NAMALWA (cell line): ENCODE results near the gene GCLM.
A peak's percentile ranks its signal among the peaks of the same experiment; 100 is the strongest.
"Not testable (repeated sequence)": the region's sequence is repeated elsewhere in the genome, so short reads cannot be mapped to it uniquely, and the experiment has no call there.

ENCODE experiments used
- DNase-seq: peaks from one replicate; pipeline ENCODE4 v3.0.0-alpha.2; 2015; ENCODE audit warnings: low spot score

The GCLM gene

DNA sequence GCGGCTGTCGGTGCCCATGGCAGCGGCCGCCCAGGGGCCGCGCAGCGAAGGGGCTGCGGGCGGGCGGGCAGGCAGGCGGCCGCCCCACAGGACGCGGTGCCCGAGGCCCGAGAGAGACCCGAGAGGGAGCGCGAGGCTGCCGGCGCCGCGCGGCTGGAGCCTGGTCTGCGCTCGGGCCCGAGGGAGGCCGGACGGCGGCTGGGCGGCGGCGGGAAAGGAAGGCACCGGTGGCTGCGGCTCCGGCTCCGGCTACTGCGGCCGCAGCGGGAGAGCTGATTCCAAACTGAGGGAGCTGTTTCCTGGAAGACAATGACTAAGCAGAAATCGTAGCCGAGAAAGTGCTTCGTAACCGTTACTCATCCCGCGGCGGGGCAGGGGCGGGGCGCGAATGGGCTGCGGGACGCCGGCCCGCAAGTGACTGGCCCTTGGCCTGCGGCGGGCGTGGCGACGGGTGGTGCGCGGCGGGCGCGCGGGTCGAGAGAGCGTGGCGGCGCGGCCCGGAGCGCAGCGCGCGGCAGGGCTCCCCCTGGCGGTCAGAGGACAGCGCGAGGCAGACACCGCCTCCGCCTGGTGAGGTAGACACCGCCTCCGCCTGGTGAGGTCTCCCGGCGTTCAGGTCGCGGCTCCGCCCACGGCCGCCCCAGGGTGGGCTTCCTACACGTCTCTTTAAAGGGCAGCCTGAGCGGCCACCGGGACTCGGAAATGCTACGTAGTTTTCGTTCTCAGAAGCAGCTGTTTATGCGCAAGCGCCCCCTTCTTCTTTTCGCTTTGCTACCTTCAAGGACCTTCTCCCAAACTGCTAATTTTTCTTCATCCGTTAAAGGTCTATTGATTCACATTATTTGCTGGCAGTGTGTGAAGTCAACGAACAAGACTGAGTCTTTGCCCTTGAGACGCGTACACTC, at the start of gene GCLM:
TSS of gene GCLM (minus strand) at position 285 of the 905 bp plus-strand sequence. CDS start at position 18, 267 bp downstream.
- peak; percentile 92 for DNase-seq

GRCh38 chr1:93958726-93959100, 49.5 kb upstream of the GCLM start:
- no peak for DNase-seq

DNA sequence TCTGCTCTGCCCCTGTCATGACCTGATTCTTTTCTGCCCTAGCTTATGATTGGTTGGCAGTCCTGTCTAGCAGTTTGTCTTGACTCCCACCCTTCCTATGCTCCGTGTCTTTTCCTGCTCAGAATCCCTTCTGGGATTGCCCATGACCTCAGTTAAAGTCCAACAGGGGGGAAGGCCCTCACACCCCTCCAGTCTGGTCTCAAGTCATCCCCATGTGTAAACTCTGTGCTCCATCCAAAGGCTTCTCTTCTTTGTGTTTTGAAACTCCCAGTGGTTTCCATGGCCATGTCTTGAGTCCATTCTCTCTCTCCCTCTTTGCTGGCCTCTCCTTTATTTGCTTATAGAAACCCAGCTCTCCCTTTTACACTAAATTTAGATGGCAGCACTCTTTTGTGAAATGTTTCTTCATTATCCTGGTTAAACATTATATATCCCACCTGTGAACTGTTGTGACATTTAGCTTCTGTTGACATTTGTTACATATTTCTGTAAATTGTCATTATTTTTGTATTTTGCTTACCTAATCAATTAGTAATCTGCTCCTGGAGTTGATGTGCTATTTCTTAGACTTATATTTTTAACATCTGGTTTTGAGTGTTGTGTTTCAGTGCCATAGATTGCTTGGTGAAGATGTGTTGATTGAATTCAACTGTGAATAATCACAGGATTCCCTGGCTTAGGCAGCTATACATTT, 48.9 kb upstream of the GCLM start:
- no peak for DNase-seq

GRCh38 chr1:93955765-93956164, 46.5 kb upstream of the GCLM start:
- no peak for DNase-seq

DNA sequence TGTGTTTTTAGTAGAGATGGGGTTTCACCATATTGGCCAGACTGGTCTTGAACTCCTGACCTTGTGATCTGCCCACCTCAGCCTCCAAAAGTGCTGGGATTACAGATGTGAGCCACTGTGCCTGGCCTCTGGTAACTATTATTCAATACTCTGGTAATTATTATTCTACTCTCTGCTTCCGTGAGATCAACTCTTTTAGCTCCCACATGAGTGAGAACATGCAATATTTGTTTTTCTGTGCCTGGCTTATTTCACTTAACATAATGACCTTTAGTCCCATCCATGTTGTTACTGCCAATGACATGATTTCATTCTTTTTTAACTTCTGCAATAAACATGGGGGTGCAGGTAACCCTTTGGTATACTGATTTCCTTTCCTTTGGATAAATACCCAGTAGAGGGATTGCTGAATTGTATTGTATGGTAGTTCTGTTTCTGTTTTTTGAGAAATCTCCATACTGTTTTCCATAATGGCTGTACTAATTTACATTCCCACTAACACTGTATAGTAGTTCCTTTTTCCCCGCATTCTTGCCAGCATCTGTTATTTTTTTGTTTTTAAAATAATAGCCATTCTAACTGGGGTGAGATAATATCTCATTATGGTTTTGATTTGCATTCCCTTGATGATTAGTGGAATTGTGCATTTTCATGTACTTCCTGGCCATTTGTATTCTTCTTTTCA, 37.9 kb upstream of the GCLM start:
- not testable (repeated sequence) for DNase-seq

GRCh38 chr1:93938461-93939145, 29.4 kb upstream of the GCLM start:
- peak; percentile 55 for DNase-seq

DNA sequence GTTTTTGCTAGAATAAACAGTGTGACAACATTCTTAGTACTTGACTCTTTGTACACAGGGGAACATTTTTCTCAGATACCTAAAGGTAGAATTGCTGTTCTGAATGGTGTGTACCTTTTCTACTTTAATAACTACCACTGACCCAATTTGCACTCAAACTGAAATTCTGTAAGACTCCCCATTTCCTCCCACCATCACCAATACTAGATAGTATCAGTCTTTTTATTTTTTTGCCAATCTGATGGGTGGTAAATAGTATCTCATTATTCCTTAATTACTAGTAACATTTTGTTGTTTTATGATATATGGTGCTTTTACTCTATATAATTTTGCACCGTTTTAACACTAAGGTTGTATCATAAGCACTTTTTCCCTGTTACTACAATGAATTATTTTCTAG, 28.8 kb upstream of the GCLM start:
- no peak for DNase-seq

- DNase-seq = no peak
Observed at GRCh38 chr1:93925206-93925605, 16.0 kb upstream of the GCLM start.

DNA sequence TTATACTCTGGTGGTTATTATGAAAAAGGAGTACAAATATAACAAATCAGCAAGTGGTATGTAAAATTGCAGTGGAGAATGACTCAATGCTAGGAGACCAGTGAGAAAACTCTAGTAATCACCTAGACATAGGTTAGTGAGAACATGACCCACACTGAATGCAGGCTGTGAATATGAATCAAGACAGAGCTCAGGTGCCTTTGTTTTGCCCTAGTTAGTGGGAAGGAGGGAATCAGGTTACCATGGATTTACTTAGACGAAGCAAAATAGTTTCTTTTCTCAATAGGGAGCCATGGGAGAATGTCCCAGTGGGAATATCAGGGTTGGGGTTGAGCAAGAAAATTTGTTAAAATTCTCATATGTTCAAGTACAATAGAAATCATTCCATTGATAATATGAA, 10.6 kb upstream of the GCLM start:
- DNase-seq = no peak

GRCh38 chr1:93917302-93917701, 8.1 kb upstream of the GCLM start:
- DNase-seq = no peak

- DNase-seq = not testable (repeated sequence)
Observed at GRCh38 chr1:93910880-93911279, 1.6 kb upstream of the GCLM start.

DNA sequence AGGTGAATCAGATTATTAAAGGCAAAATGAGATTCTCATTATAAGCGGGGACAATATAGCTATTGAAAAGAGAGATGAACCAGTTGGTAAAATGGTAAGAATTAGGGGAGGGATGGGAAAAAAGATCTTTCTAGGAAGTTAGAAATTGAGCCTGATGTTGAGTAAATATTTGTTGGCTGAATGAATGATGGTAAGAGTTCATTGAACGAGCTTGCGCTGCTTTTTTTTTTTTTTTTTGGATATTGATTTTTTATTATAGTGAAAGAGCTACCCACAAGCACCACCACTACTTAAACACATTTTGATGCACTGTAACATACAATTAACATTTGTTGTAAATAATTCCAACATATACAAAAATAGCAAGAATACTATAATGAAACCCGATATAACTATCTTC, 1.1 kb upstream of the GCLM start:
- no peak for DNase-seq

GRCh38 chr1:93908394-93909145, 660 bp downstream of the GCLM start:
- DNase-seq = peak; percentile 83

DNA sequence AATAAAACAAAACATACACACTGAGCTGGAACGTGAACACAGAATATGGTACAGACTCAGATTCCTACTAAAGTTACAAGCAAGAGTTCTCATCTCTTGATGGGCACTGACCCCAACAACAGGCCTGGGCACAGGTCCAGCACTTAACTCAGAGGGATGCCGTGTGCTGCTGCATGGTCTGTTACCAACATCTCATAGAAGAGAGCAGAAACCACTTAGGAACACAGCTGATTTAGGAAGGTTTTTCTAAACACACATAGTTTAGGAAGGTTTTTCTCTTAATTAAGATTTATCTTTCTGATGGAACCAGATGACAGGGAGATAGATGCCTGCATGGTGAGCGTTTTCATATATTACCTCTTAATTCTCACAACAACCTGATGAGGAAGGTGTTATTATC, 1.5 kb downstream of the GCLM start:
- DNase-seq = peak; percentile 33

GRCh38 chr1:93906480-93906879, 2.8 kb downstream of the GCLM start:
- no peak for DNase-seq

- DNase-seq = peak; percentile 26
Observed at GRCh38 chr1:93905734-93906133, 3.5 kb downstream of the GCLM start.

DNA sequence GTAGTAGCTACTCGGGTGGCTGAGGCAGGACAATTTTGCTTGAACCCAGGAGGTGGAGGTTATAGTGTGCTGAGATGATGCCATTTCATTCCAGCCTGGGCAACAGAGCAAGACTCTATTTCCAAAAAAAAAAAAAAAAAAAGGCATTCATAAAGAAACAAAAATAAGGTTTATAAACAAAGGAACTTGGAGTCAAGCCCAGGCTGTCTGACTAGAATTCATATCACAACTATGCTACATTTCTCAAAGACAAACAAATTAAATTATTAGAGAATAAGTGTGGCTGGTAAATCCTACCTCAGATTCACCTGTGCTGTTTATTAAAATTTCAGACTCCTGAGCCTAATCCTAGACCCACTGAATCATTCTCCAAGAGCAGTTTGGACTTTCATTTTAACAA, 4.2 kb downstream of the GCLM start:
- no peak for DNase-seq

- peak; percentile 64 for DNase-seq
Observed at GRCh38 chr1:93904228-93904627, 5.0 kb downstream of the GCLM start.

DNA sequence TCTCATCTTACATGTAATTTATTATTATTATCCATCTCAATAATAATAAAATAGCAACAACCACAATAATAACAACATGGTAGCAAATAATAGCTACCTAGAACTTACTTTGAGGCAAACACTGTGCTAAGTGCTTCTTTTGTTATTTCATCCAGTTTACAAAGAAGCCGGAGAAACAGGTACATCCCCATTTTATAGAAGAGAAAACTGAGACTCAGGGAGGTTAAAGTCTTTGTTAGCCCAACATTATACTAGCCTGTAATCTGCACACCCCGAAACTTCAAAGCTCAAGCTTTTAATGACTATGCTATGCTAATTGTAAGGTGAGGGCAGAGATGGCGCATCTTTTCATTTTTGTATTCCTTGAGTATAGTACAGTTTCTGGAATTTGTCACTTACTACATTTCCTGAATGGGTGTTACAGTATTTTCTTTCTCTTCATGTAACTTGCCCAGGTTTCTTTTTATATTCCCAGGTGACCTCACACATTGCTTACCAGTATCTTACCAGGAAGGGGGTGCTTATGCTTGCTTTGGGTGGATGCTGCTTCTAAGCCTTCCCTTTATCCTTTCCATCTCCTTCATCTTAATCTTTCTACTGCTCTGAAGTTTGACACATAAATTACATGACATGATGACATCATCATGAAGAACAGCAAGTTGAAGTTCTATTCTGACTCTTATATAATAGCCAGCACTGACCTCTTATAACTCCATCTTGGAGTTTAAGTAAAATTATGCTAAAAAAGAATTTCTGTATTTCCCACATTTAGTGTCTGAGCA, 8.3 kb downstream of the GCLM start:
- no peak for DNase-seq

GRCh38 chr1:93899543-93900207, 9.6 kb downstream of the GCLM start:
- no peak for DNase-seq
